Activated CD4-positive, CD25-positive, alpha-beta regulatory T cell treated with anti-CD3 and anti-CD28 coated beads, Interleukin-2, amount 50 U/mL, for 24 hours (primary cell): Measurements from ENCODE around the gene MEX3D.
"Not testable (repeated sequence)": the region's sequence is repeated elsewhere in the genome, so short reads cannot be mapped to it uniquely, and the experiment has no call there.

Source experiments
- ATAC-seq, 2 donors: fragments of 150-1000 bp; cut with Tn5 transposase; one replicate each; pipeline ENCODE4 v1.10.0; 2021; ENCODE audit warnings: mild to moderate bottlenecking in 1 of 2, moderate library complexity in 1 of 2

MEX3D gene

GRCh38 chr19:1570836-1571235 lies 2.7 kb upstream of the MEX3D start:
- no peak for ATAC-seq

- no peak for ATAC-seq
These were observed 1.9 kb upstream of the MEX3D start for GRCh38 chr19:1569997-1570396.

- ATAC-seq: peak; percentile 25 to 29
These were observed 287 bp downstream of the MEX3D start for GRCh38 chr19:1567848-1568227.

GRCh38 chr19:1567116-1567847 lies 843 bp downstream of the MEX3D start:
- ATAC-seq: no peak

- ATAC-seq: no peak
These were observed 1.6 kb downstream of the MEX3D start for GRCh38 chr19:1566392-1567115.

GRCh38 chr19:1563251-1563650 lies 4.9 kb downstream of the MEX3D start:
- ATAC-seq: no peak

GRCh38 chr19:1561236-1561842 lies 6.8 kb downstream of the MEX3D start:
- ATAC-seq: no peak

GRCh38 chr19:1560286-1560882 lies 7.7 kb downstream of the MEX3D start:
- no peak for ATAC-seq

GRCh38 chr19:1558552-1558951 lies 9.6 kb downstream of the MEX3D start:
- ATAC-seq: no peak

- ATAC-seq: no peak
These were observed 11.6 kb downstream of the MEX3D start for GRCh38 chr19:1556390-1557070.

- ATAC-seq: no peak
These were observed 12.4 kb downstream of the MEX3D start for GRCh38 chr19:1555487-1556389.

GRCh38 chr19:1554968-1555367 lies 13.2 kb downstream of the MEX3D start:
- no peak for ATAC-seq

- no peak for ATAC-seq
These were observed 14.7 kb downstream of the MEX3D start for GRCh38 chr19:1553415-1553814.

- no peak for ATAC-seq
These were observed 16.8 kb downstream of the MEX3D start for GRCh38 chr19:1551068-1552040.

- no peak for ATAC-seq
These were observed 18.7 kb downstream of the MEX3D start for GRCh38 chr19:1549332-1549945.

GRCh38 chr19:1540365-1540925 lies 27.7 kb downstream of the MEX3D start:
- ATAC-seq: no peak

GRCh38 chr19:1539749-1540148 lies 28.4 kb downstream of the MEX3D start:
- not testable (repeated sequence) for ATAC-seq

GRCh38 chr19:1538978-1539377 lies 29.1 kb downstream of the MEX3D start:
- ATAC-seq: no peak

- ATAC-seq: not testable (repeated sequence)
These were observed 32.4 kb downstream of the MEX3D start for GRCh38 chr19:1535699-1536098.

- no peak for ATAC-seq
These were observed 33.2 kb downstream of the MEX3D start for GRCh38 chr19:1534972-1535371.
